Endothelial cell of umbilical vein (primary cell): Measurements from ENCODE around the gene CAMKMT. TPM values are rescaled to one million over a fixed set of nuclear protein-coding genes. Genes with fewer than 3 reads are reported as not detected.

Experiments
- BruUV-seq: library from RNA; stranded (reverse); fragments of 400-500 nt; replicated peaks from 2 replicates; lab custom pipeline; 2021; lab: Mats Ljungman, UMichigan
- CTCF ChIA-PET: fragments of 300-600, 350-600 bp; sonication (Branson Sonifier 250); formaldehyde crosslinking; loops from one replicate; lab custom pipeline; 2021; ENCODE audit warnings: antibody characterized with exemption, inconsistent platforms; lab: Charles Lee
- POLR2A ChIA-PET: fragments of 300-600, 350-600 bp; sonication (Branson Sonifier 250); formaldehyde crosslinking; loops from one replicate; lab custom pipeline; 2021; ENCODE audit warnings: antibody characterized with exemption, inconsistent platforms; lab: Charles Lee
- DNase-seq: peaks from one replicate; pipeline ENCODE4 v3.0.0-alpha.2; 2011; ENCODE audit warnings: low read depth, low spot score
- FAIRE-seq: peaks from 2 replicates; lab custom pipeline; 2011; peaks lifted over from hg19 to GRCh38; lab: Jason Lieb, UNC
- H2AFZ ChIP-seq: 2 replicates; pipeline ENCODE4 v1.6.0; 2012; ENCODE audit warnings: low read depth, low read length, control low read depth, inconsistent platforms
- H3K27ac ChIP-seq: 2 replicates; pipeline ENCODE4 v1.5.1; 2011; ENCODE audit warnings: low read depth, mild to moderate bottlenecking, control low read depth, low read length, moderate library complexity; ENCODE audit not compliant: insufficient read depth
- H3K27me3 ChIP-seq, 2 experiments: 2 replicates each; pipeline versions ENCODE4 v1.6.0 to v1.6.1; 2011; ENCODE audit warnings: low read length in 2 of 2, mixed read lengths in 1 of 2; ENCODE audit not compliant: control insufficient read depth in 2 of 2, insufficient read depth in 2 of 2
- H3K36me3 ChIP-seq, 2 experiments: 2 replicates in 1 of 2; 3 replicates in 1 of 2; pipeline ENCODE4 v1.5.1; 2011; ENCODE audit warnings: low read length in 2 of 2, mild to moderate bottlenecking in 1 of 2, moderate library complexity in 1 of 2; ENCODE audit not compliant: control insufficient read depth in 2 of 2, insufficient read depth in 2 of 2; ENCODE audit errors: extremely low read depth in 1 of 2
- H3K4me1 ChIP-seq: 3 replicates; pipeline ENCODE4 v1.5.1; 2011; ENCODE audit warnings: mild to moderate bottlenecking, low read length; ENCODE audit not compliant: control insufficient read depth, insufficient read depth; ENCODE audit errors: extremely low read depth
- H3K4me2 ChIP-seq: 2 replicates; pipeline ENCODE4 v1.6.1; 2011; ENCODE audit warnings: low read length, control low read depth, mixed read lengths; ENCODE audit not compliant: insufficient read depth
- H3K4me3 ChIP-seq, 3 experiments: fragments of 200-600 bp in 1 of 3; sonication (generic), shearing (Covaris generic) in 1 of 3; replicated peaks in 1 of 3; 2 replicates each; pipeline ENCODE4 v1.5.1; 2011 to 2016; ENCODE audit warnings: control low read depth in 3 of 3, low read length in 3 of 3, mild to moderate bottlenecking in 2 of 3, inconsistent platforms in 1 of 3, low read depth in 1 of 3, moderate library complexity in 1 of 3; ENCODE audit not compliant: insufficient read depth in 1 of 3
- H3K79me2 ChIP-seq: 2 replicates; pipeline ENCODE4 v1.6.0; 2012; ENCODE audit warnings: low read length, inconsistent platforms; ENCODE audit not compliant: control insufficient read depth, insufficient read depth
- H3K9ac ChIP-seq: replicated peaks from 2 replicates; pipeline ENCODE3; 2011; ENCODE audit warnings: low read length, control low read depth; ENCODE audit not compliant: insufficient read depth; ENCODE audit errors: extremely low read depth
- H3K9me1 ChIP-seq: replicated peaks from 3 replicates; pipeline ENCODE4 v1.6.0; 2011; ENCODE audit warnings: mild to moderate bottlenecking, low read length; ENCODE audit not compliant: control insufficient read depth, insufficient read depth; ENCODE audit errors: extremely low read depth
- H3K9me3 ChIP-seq: replicated peaks from 2 replicates; pipeline ENCODE4 v1.5.1; 2012; ENCODE audit warnings: low read length, inconsistent platforms; ENCODE audit not compliant: control insufficient read depth, insufficient read depth
- H4K20me1 ChIP-seq: replicated peaks from 2 replicates; pipeline ENCODE3; 2011; ENCODE audit warnings: mild to moderate bottlenecking, low read length; ENCODE audit not compliant: control insufficient read depth, insufficient read depth; ENCODE audit errors: extremely low read depth
- EZH2 ChIP-seq: IDR thresholded peaks from 2 replicates; pipeline ENCODE4 v1.6.1; 2012; ENCODE audit warnings: borderline replicate concordance, low read depth, mild to moderate bottlenecking, moderate library complexity, low read length, inconsistent platforms; ENCODE audit not compliant: severe bottlenecking
- MYC ChIP-seq: IDR thresholded peaks from one replicate; pipeline ENCODE4 v1.6.1; 2011; ENCODE audit warnings: mild to moderate bottlenecking, low read depth, low read length
- POLR2AphosphoS5 ChIP-seq: IDR thresholded peaks from 2 replicates; pipeline ENCODE4 v1.6.1; 2012; ENCODE audit warnings: low read depth, mild to moderate bottlenecking, control low read depth, low read length, moderate library complexity; ENCODE audit not compliant: insufficient read depth
- dilution Hi-C: fragments of 300-500 bp; cut with MboI; formaldehyde crosslinking; loops from one replicate; pipeline ENCODE4 v1.15.0; 2019; ENCODE audit warnings: low sequenced_read_pairs; ENCODE audit not compliant: extremely low pct_ligation_motif_present
- intact Hi-C: fragments of 100-400 bp; cut with micrococcal nuclease; formaldehyde crosslinking; loops from one replicate; pipeline ENCODE4 v1.10.0; 2022
- polyA plus RNA-seq, 4 experiments: library from polyadenylated mRNA; depleted of rRNA in 3 of 4; stranded (reverse) in 3 of 4; unstranded in 1 of 4; fragments of >200 nt; gene quantifications; 2 replicates each; pipeline versions ENCODE4 v1.2.1 to v1.2.3, GENCODE V29; 2011 to 2012; ENCODE audit warnings: missing spikeins in 1 of 4
- total RNA-seq: library from RNA; stranded (reverse); gene quantifications from 2 replicates; pipeline ENCODE4 v1.2.3, GENCODE V29; 2021
- TF ChIP-seq, protein P1 (sequence below): IDR thresholded peaks from 2 replicates; pipeline ENCODE4 v1.6.1; 2011; ENCODE audit not compliant: insufficient read depth, insufficient read length
- TF ChIP-seq, protein P2 (sequence below), 2 donors: IDR thresholded peaks; 1 replicate in 1 of 2; 2 replicates in 1 of 2; pipeline ENCODE4 v1.5.1; 2011; ENCODE audit warnings: low read length in 2 of 2, mild to moderate bottlenecking in 2 of 2, moderate library complexity in 2 of 2, control low read depth in 1 of 2, inconsistent platforms in 1 of 2, low read depth in 1 of 2; ENCODE audit not compliant: insufficient read depth in 1 of 2; ENCODE audit errors: extremely low read depth in 1 of 2

Gene CAMKMT
- total and polyA plus RNA-seq, 2 donors (not counting 3 experiments of a cell fraction or from before 2014, with no cell fraction given) = 4.1 to 10.7 TPM

DNA sequence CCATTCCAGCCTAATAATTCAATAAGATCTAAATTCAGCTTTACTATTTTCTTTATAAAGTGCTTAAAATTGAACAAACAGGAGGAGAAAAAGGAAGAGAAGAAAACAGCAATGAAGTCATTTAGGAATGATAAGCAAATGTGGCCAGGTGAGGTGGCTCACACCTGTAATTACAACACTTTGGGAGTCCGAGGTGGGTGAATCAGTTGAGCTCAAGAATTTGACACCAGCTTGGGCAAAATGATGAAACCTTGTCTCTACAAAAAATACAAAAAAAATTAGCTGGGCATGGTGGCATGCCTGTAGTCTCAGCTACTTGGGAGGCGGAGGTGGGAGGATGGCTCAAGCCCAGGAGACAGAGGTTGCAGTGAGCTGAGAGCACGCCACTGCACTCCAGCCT lies 129.0 kb downstream of the CAMKMT start:
- Histone ChIP-seq H3K9ac (no peak overlapping the region), H3K9me3 (no peaks in the 10 kb centered on the region), H3K4me3 (no peak overlapping the region), H3K27ac (no peak overlapping the region), H2AFZ (no peak overlapping the region), H4K20me1 (no peaks in the 10 kb centered on the region), H3K27me3 (no peaks in the 10 kb centered on the region), H3K9me1 (no peaks in the 10 kb centered on the region), H3K79me2 (no peaks in the 10 kb centered on the region), H3K4me1 (no peaks in the 10 kb centered on the region), H3K36me3 (no peaks in the 10 kb centered on the region), H3K4me2 (no peak overlapping the region)
- intact Hi-C loops (no loop called here), dilution Hi-C loops (no loop called here)
- BruUV-seq = no TSS peak
- ChIA-PET CTCF (interaction anchor here (0.7 to 4.5 kb wide), 4 partner anchors 9 to 225 kb away, joined by 3 to 47 read pairs (median 4); no protein-coding TSS in a partner anchor), POLR2A (interaction anchor here (0.6 kb wide), 2 partner anchors 10 to 91 kb away, joined by 3 read pairs; no protein-coding TSS in a partner anchor)
- no peak for FAIRE-seq
- TF ChIP-seq, protein P1, sequence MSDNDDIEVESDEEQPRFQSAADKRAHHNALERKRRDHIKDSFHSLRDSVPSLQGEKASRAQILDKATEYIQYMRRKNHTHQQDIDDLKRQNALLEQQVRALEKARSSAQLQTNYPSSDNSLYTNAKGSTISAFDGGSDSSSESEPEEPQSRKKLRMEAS = no peak
- TF ChIP-seq POLR2AphosphoS5 (no peak), EZH2 (no peak), MYC (no peak)
- TF ChIP-seq, protein P2, sequence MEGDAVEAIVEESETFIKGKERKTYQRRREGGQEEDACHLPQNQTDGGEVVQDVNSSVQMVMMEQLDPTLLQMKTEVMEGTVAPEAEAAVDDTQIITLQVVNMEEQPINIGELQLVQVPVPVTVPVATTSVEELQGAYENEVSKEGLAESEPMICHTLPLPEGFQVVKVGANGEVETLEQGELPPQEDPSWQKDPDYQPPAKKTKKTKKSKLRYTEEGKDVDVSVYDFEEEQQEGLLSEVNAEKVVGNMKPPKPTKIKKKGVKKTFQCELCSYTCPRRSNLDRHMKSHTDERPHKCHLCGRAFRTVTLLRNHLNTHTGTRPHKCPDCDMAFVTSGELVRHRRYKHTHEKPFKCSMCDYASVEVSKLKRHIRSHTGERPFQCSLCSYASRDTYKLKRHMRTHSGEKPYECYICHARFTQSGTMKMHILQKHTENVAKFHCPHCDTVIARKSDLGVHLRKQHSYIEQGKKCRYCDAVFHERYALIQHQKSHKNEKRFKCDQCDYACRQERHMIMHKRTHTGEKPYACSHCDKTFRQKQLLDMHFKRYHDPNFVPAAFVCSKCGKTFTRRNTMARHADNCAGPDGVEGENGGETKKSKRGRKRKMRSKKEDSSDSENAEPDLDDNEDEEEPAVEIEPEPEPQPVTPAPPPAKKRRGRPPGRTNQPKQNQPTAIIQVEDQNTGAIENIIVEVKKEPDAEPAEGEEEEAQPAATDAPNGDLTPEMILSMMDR (IDR thresholded peaks at IDR 0.05; ENCODE audit: extremely low read depth in 1 of 2, insufficient read depth in 1 of 2, low read depth in 1 of 2, low read length in 2 of 2) = no peak
- no peak for DNase-seq
